NCI-H1048 (cell line): ENCODE results near the gene TBC1D1.

Experiments used
- DNase-seq: peaks from one replicate; lab custom pipeline; 2025; lab: John Stamatoyannopoulos, UW

TBC1D1 gene

DNA sequence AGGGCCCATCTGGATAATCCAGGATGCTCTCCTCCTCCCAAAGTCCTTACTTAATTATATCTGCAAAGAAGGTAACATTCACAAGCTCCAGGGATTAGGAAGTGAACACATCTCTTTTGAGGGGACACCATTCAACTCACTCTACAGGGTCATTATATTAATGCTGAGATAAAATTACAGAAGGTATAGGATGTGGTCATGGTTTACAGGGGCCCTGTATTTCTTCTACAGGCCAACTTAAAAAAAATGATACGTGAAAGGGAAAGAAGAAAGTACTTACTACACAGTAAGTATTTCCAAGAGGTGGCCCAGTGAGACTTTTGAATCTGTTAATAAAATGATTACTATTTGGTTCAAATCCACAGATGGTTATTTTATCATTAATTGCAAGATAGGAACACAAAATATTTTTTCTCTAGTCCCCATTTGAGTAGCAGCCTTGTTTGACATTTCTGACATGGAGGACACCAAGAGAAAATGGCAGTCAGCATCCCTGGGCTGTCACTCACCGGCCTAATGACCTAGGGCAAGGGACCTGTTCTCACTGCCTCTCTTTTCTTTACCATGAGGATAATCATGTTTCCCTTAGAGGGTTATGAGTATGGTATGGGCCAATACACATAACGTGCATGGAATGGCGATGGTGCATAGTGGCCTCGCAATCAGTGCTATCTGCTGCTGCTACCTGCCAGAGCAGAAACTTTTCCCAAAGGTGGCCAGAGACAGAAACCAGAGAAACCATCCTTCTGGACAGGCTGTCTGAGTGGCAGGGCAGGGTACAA, 209.8 kb downstream of the TBC1D1 start:
- DNase-seq = no peak

DNA sequence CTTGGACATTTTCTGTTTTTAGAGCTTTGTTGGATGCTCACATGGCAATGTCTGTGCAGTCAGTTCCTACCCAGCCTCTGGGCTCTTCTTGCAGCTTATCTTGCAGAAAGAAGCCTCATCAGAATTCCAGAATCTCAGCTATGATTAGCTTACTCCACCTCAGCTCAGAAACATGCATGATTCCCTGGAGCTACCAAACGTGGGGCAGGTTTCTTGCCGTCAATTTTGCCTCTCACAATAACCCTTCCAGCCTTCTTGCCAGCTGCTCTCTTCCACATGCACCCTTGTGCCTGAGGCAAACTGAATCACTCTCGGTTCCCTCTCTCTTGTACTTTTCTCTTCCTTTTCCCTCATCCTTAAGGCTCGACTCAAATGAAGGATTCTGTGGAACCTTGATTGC, 210.7 kb downstream of the TBC1D1 start:
- no peak for DNase-seq

DNA sequence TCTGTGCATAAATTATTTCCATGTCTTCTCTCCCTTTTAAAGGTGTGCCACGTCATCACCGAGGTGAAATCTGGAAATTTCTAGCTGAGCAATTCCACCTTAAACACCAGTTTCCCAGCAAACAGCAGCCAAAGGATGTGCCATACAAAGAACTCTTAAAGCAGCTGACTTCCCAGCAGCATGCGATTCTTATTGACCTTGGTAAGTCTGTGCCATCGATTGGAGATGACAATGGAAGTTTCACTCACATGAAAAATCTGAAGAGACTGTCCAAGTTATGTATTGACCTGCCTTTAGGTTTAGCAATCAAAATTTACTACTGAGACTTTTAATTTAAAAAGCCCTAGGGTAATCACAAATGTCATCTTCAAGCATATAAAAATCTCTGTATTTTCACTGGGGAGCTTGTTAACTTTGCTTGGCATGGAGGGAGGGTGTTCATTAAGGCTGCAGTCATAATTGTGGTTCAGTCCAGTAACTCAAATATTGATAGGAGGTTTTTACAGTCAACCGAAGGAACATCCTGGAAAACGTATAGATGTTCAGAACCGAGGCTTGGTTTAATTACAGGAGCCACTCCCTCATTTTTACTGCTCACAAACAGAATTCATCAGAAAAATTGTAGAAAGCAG, 212.2 kb downstream of the TBC1D1 start:
- no peak for DNase-seq

DNA sequence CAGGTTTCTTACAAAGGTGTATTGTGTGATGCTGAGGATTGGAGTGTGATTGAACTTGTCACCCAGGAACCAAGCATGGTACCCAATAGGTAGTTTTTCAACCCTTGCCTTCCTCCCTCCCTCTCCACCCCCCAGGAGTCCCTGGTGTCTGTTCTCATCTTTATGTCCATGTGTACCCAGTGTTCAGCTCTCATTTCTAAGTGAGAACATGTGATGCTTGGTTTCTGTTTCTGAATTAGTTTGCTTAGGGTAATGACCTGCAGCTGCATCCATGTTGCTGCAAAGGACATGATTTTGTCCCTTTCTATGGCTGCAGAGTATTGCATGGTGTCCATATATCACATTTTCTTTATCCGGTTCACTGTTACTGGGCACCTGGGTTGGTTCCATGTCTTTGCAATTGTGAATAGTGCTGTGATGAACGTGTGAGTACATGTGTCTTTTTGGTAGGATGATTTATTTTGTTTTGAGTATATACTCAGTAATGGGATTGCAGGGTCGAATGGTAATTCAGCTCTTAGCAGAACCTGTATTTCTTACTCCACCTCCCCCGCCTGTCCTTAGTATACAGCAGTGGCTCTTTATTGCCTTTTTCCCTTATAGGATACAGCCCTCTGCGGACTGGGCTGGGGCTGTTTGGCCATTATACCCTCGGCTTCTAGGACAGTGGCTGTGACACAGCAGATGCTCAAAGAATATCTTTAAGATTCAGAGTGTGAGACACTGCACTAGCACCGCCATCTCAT, 214.8 kb downstream of the TBC1D1 start:
- no peak for DNase-seq

DNA sequence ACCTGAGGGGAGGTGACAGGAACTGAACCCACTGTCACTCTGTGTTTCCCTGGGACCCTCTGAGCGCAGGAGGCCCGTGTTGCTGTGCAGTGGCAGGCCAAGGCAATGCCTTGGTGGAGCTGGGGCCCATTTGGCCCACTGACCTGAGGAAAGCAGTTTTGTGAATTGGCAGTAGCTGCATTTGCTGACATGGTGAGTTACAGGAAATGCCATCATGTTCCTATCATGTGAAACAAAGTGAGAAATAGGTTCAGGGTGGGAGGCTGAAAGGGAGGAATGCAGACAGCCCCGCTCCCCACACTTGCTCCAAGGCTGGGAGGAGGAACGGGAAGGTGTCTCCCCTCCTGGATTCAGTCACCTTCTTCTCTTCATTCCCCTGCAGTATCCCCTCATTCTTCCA, 215.4 kb downstream of the TBC1D1 start:
- no peak for DNase-seq

DNA sequence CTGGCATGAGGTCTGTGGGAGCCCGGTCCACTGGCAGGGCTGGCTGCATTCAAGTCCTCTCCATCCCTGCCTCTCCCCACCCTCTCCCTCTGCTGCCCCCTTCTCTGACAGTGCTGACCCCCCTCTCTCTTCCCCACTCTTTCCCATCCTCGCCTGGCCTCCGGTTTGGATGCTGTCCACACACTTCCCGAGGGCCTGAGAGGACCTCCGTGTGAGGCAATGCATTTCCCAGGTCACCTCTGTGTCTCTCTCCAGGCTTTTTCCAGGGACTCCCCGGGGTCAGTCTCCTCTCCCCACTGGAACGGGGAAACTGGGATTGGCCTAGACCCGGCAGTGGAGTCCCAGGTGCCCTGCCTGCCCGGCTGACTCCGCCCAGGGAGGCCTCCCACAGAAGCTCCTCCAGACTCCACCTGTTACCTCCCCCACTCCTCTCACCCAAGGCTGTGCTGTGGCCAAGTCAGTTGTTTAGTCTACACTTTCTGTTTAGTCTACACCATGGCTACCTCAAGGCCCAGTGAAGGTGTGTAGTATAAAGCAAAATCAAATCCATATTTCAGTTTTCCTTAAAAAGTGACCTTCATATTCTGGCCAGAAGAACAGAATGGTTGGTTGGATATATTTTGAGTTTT, 216.1 kb downstream of the TBC1D1 start:
- no peak for DNase-seq

DNA sequence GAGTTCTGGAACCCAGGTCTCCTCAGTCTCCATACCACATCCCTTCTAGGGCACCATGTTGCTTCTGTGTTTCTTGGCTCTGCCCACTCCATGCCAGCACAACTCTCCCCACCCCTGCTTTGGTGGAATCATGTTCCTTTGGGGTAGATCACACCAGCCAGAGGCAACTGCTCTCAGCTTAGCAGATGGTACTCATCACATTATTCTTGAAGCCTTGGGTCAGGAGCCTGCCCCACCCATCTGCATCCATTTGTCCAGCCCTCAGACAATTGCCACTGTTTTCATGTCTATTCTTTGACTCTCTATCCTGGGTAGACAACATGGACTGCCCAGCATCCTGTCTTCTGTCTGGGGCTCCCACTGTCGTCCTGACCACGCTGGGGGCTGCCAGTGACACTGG, 216.9 kb downstream of the TBC1D1 start:
- no peak for DNase-seq

DNA sequence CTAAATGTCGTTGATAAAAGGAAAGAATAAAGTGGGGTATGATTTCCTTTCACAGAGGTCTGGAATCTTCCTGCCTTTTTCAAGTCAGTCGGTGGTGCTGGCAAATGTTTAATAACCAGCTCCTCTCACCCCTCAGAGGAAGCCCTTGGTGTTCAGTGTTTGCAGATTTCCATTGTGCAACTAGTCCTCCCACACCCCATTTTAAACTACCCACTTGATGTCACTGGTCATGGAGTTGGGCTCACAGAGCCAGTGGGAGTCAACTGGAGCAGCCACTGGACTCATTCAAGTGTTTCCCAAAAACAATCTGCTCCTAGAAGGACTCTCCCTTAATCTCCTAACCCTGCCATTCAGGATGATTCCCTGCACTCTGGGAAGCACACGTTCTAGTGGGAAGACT, 218.5 kb downstream of the TBC1D1 start:
- DNase-seq = no peak

DNA sequence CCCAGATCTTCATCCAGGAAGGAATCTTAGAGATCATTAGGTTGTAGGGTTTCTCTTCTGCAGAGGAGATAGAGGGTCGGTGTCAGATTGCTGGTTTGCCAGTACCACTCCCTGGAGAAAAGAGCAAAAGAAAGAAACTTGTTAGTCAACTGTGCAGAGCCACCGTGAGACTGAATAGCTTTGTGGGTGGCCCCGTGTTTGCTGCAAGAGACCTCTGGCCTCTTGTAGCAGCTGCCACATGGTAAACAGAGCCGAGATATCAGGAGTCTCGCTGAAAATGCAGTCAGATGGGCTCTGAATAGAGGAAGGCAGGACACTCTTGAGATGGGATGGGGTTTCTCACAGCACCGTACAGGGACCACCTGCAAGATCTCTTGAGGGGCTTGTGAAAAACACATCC, 219.0 kb downstream of the TBC1D1 start:
- no peak for DNase-seq

DNA sequence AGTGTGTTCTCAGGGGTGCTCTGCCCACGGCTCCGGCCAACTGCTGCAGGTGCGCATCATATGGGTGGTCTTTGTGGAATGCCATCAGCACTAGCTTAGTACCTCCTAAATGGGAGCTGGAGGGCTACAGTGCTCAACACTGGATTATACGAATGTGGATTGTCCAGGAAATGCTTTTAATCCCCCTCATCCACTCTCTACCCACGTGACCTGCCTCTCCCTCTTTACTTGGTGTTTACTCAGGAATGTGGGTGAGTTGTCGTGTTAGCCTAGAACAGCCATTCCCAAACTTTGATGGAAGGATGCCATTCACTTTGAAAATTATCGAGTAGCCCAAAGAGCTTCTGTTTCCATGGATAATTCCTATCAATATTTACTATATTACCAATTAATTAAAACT, 220.1 kb downstream of the TBC1D1 start:
- no peak for DNase-seq

DNA sequence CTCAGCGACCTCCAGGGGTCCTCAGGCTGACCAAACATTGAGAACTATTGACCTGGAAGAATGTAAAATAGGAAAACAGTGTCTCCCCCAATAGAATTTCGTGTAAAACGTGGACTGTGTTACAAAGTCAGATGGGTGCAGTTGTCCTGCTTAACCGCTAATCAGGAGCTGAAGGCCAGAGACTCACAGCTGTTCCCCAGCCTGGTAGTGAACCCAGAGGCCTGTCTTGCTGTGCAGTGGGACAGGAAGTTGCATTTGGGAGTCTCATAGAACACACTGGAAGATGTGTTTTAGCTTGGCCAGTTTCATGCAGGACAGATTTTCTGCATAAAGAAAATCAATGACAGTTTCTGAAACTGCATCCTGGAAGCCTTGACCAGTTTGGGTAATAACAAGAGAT, 220.8 kb downstream of the TBC1D1 start:
- no peak for DNase-seq

DNA sequence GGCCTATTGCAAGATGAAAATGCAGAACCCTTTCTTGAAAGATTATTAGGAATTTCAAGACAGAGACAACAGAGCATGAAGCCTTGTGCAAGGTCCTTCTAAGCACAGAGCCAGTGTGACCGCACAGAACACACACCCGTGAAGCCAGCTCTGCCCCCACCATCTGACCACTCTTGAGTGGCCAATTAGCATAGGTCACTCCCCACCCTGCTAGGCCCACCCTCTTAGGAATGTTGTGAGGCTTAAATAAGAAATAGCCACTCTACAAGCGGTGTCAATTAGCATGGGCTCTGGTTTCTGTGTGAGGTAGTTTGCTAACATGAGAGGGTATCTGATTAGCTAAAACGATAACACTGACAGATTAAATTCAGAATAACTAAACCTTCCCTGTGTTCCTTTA, 222.2 kb downstream of the TBC1D1 start:
- no peak for DNase-seq

DNA sequence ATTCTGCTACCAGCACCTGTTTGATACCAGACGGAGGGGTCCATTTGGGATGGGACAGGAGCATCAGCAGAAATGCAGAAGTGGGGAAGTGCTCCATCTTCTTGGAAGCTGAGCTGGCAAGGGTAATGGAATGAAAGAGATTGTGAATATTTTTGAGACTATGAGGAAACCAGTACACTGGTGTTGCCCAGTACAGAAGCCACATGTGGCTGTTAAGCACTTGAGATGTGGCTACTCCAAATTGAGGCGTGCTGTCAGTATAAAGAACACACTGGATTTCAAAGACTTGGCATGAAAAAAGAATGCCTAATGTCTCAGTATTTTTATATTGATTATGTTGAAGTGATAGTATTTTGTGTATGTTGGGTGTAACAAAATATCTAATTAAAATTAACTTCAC, 222.7 kb downstream of the TBC1D1 start:
- no peak for DNase-seq

DNA sequence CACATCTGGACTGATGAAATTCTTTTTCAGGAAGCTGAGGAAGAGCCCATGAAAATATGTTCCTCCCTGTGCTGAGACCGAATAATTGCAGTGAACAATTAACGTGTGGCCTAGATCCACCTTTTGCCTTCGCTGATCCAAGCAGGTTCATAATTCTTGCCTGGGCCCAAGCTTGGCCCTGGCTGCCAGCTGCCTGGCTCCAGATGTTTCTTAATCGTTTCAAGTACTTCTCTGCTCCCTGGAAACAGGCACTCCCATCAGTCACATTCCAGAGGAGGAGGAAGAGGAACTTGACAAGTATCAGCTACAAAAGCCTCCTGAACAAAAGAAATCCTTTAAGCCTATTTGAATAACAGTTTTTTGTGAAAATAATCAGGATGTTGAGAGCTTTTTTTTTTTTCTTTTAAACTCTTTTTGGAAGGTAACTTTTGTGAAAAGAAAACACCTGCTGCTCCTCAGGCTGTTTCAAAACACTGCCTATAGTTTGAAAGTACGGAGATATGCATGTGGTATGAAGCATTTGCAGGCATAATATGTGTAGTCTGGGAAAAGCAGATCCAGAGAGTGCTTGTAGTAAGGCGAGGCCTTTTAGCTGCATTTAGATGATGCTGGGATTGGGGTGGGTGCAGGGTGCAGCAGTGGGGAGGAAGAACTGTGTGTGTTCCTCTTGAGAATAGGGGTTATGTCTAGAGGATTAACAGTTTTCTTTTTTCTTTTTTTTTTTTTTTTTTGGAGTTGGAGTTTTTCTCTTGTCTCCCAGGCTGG, 223.7 kb downstream of the TBC1D1 start:
- no peak for DNase-seq

DNA sequence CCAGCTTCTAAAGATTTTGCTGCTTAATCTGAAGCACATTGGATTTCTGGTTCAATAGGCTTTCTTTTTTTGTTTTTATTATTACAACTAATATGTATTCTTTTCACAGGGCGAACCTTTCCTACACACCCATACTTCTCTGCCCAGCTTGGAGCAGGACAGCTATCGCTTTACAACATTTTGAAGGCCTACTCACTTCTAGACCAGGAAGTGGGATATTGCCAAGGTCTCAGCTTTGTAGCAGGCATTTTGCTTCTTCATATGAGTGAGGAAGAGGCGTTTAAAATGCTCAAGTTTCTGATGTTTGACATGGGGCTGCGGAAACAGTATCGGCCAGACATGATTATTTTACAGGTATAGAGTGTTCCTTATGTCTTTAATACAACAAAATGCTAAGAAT, 224.7 kb downstream of the TBC1D1 start:
- DNase-seq = no peak

DNA sequence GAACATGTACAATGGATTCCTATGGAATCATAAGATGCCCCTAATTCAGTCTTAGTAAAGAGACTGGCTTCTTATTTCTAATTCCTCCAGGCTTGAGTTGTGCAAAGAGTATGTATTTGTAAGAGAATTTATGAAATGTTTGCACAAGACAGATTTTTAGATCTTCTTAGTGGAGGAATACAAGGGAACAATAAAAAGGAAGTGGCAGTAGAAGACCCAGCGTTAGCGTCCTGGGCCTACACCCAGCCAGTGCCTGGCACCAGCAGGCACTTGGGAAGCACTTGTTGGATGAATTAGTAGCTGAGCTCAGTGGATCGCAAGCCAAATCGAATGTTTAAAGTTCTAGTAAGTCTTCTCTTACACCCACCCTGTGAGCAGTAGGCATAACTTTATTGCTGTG, 226.7 kb downstream of the TBC1D1 start:
- DNase-seq = no peak

DNA sequence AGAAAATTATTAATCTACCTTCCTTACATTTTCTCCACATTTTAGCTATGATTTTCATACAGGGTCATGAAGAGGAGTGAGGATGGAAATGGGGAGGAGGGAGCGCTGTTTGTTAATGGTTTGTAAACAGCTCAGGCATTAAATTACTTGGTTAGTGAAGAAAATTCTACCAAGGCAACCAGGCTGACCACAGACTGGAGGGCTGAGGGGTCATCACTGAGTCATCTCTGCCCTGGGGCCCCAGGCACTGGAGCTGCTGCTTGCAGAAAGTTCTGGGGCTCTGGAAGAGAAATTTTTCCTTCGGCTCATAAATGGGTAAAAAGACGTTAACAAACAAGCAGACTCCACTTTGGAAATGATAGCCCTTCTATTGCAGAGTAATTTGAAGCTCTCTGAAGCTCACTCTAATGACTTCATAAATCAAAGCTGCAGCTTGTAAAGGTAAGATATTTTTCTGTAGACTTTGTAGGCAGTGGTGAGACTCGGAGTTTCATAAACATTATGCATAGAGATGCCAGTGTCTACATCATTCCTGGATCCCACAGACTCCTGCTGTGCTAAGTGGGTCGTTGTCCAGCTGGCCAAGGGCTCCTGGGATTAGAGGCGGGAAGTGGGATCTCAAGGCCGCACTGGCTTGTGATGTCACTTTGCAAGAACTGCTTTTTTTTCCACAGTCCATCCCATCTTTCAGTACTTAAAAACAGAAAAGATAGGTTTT, 228.9 kb downstream of the TBC1D1 start:
- DNase-seq = no peak

DNA sequence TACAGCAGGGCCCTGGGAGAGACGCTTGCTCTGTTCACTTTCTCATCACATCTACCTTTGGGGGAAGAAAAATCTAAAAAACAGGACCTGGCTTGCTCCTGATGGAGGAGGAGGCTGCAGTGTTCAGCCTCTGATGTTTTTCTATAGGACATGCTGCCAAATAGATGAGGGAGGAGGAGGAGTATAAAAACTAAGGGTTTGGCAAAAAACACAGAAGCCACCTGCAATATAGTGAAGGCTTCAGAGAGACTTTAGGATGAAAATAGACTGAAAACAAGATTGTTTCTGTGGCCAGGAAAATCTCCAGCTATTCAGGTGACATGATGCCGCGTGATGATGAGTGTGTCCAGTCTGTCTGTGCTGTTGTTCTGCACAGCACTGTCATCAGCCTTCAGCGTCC, 229.9 kb downstream of the TBC1D1 start:
- DNase-seq = no peak

DNA sequence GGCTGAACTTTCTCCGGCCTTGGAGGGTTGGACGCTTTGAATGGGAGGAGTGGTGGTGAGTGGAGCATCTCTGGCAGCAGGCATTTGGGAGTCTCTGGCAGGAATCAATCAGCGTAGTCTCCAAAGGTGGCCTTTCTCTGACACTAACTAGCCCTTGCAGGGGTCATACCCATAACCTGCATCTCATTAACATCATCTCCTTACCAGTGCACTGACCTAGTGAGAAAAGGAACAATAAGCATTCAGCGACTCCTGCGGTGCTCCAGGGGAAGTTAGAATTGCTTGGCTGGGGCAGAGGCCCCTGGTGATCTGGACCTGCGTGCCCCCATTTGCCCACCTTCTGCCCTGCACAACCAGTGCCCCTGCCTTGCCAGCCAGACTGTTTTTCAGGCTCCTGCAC, 231.2 kb downstream of the TBC1D1 start:
- no peak for DNase-seq

DNA sequence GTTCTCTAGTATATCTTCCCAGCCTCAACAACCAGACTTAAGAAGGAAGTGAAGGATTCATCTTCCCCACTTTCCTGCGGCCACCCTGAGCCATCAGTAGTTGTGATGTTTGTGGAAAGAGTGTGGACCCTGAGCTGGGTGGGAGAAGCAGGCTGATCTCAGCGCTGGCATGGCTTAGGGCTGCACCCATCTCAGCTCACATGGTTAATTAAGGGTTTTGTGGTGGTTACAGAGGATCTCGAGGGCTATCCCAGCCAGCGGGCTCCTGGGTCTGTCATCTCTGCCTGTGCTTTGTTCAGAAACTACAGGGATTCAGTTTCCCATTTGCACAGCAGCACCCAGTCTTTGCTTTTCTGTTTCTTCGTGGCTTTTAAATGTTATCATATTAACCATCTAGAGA, 232.7 kb downstream of the TBC1D1 start:
- DNase-seq = no peak

DNA sequence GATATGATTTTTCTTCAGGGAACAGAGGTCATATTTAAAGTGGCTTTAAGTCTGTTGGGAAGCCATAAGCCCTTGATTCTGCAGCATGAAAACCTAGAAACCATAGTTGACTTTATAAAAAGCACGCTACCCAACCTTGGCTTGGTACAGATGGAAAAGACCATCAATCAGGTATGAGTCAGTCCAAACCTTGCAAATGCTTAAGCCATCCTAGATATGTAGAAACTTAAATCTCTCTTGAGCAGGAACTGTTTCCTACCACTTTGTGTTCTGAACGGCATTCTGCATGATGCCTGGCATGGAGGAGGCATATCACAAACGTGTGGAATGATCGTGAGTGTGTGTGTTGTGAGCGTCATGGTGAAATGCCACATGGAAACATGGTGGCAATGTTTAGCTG, 234.1 kb downstream of the TBC1D1 start:
- DNase-seq = no peak
